IMR-90 (cell line): Measurements from ENCODE around the gene DDX42.

ENCODE experiments used
- MAZ ChIP-seq: IDR thresholded peaks from 2 replicates; pipeline ENCODE4 v1.6.1; 2012; ENCODE audit warnings: low read depth, mild to moderate bottlenecking, low read length, improper control_type of control experiment, moderate library complexity, borderline replicate concordance
- MXI1 ChIP-seq: IDR thresholded peaks from 2 replicates; pipeline ENCODE4 v1.6.1; 2012; ENCODE audit warnings: low read depth, mild to moderate bottlenecking, low read length, moderate library complexity, borderline replicate concordance
- NFE2L2 ChIP-seq: fragments of 150-350 bp; IDR thresholded peaks from 2 replicates; pipeline ENCODE4 v1.6.1; 2016; ENCODE audit warnings: low read depth, mild to moderate bottlenecking, low read length
- POLR2A ChIP-seq: IDR thresholded peaks from 2 replicates; pipeline ENCODE4 v1.6.1; 2012; ENCODE audit warnings: mild to moderate bottlenecking, low read depth, low read length
- RFX5 ChIP-seq: IDR thresholded peaks from 2 replicates; pipeline ENCODE4 v1.8.0; 2012; ENCODE audit warnings: low read depth, mild to moderate bottlenecking, low read length, moderate library complexity
- SMC3 ChIP-seq: fragments of 150-350 bp; IDR thresholded peaks from 2 replicates; pipeline ENCODE4 v1.6.1; 2016; ENCODE audit warnings: low read depth, mild to moderate bottlenecking, antibody characterized with exemption, low read length, moderate library complexity
- TF ChIP-seq, protein P1 (sequence below): conservative IDR thresholded peaks from 2 replicates; pipeline ENCODE4 v1.5.1; 2012; ENCODE audit warnings: mild to moderate bottlenecking, low read depth, low read length, improper control_type of control experiment

- no peak for TF ChIP-seq NFE2L2
- TF ChIP-seq, protein P1, sequence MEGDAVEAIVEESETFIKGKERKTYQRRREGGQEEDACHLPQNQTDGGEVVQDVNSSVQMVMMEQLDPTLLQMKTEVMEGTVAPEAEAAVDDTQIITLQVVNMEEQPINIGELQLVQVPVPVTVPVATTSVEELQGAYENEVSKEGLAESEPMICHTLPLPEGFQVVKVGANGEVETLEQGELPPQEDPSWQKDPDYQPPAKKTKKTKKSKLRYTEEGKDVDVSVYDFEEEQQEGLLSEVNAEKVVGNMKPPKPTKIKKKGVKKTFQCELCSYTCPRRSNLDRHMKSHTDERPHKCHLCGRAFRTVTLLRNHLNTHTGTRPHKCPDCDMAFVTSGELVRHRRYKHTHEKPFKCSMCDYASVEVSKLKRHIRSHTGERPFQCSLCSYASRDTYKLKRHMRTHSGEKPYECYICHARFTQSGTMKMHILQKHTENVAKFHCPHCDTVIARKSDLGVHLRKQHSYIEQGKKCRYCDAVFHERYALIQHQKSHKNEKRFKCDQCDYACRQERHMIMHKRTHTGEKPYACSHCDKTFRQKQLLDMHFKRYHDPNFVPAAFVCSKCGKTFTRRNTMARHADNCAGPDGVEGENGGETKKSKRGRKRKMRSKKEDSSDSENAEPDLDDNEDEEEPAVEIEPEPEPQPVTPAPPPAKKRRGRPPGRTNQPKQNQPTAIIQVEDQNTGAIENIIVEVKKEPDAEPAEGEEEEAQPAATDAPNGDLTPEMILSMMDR: no peak
- no peak for TF ChIP-seq POLR2A
- TF ChIP-seq RFX5: no peak
- no peak for TF ChIP-seq SMC3
- no peak for TF ChIP-seq MAZ
- no peak for TF ChIP-seq MXI1
These were observed 85.3 kb downstream of the DDX42 start for GRCh38 chr17:63859257-63859656.
